ENCODE results near the gene NUP160.
"Not testable (repeated sequence)": the region's sequence is repeated elsewhere in the genome, so short reads cannot be mapped to it uniquely, and the experiment has no call there.

NUP160 gene

DNA sequence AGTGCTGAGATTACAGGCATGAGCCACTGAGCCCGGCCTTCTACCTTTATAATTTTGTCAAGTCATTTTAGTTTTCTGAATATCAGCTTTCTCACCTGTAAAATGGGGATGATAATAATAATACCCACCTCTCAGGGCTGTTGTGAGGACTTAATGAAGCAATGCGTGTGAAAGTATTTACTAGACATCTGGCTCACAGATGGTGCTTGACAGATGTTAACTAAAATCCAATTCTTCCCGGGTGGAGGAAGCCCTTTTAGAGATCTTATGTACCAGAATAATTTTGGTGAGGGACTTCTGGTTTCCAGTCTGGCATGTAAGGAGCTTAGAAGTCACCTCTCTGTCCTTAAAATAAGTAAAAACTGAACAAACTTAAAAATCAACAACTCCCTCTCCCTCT, 43.7 kb upstream of the NUP160 start:
- Histone ChIP-seq H3K9me3 (ENCODE audit: insufficient read depth, low read length) (no peaks in the 10 kb centered on the region), H3K4me3 (ENCODE audit: insufficient read depth, low read length, poor library complexity, severe bottlenecking) (no peak overlapping the region), H3K27me3 (ENCODE audit: low read length) (no peaks in the 10 kb centered on the region), H3K36me3 (ENCODE audit: low read length) (no peaks in the 10 kb centered on the region), H3K4me2 (ENCODE audit: low read depth, low read length, poor library complexity, severe bottlenecking) (no peak overlapping the region), H3K79me2 (ENCODE audit: insufficient read depth, low read length) (no peaks in the 10 kb centered on the region), H3F3A (ENCODE audit: insufficient read depth) (no peaks in the 10 kb centered on the region), H3K27ac (ENCODE audit: low read depth, low read length) (no peak overlapping the region), H2AFZ (ENCODE audit: low read depth, low read length, severe bottlenecking) (no peak overlapping the region), H3K9ac (ENCODE audit: low read length) (no peak overlapping the region), H3K9me2 (replicated peaks; ENCODE audit: insufficient read depth, low read length) (no peaks in the 10 kb centered on the region), H4K20me1 (ENCODE audit: low read depth, low read length) (no peaks in the 10 kb centered on the region)
- TF ChIP-seq, protein P1, sequence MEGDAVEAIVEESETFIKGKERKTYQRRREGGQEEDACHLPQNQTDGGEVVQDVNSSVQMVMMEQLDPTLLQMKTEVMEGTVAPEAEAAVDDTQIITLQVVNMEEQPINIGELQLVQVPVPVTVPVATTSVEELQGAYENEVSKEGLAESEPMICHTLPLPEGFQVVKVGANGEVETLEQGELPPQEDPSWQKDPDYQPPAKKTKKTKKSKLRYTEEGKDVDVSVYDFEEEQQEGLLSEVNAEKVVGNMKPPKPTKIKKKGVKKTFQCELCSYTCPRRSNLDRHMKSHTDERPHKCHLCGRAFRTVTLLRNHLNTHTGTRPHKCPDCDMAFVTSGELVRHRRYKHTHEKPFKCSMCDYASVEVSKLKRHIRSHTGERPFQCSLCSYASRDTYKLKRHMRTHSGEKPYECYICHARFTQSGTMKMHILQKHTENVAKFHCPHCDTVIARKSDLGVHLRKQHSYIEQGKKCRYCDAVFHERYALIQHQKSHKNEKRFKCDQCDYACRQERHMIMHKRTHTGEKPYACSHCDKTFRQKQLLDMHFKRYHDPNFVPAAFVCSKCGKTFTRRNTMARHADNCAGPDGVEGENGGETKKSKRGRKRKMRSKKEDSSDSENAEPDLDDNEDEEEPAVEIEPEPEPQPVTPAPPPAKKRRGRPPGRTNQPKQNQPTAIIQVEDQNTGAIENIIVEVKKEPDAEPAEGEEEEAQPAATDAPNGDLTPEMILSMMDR (IDR thresholded peaks at IDR 0.05; ENCODE audit: insufficient read depth, low read length, poor library complexity, severe bottlenecking) = no peak
- no peak for TF ChIP-seq EZH2phosphoT487 (conservative IDR thresholded peaks at IDR 0.05; ENCODE audit: low read length)

DNA sequence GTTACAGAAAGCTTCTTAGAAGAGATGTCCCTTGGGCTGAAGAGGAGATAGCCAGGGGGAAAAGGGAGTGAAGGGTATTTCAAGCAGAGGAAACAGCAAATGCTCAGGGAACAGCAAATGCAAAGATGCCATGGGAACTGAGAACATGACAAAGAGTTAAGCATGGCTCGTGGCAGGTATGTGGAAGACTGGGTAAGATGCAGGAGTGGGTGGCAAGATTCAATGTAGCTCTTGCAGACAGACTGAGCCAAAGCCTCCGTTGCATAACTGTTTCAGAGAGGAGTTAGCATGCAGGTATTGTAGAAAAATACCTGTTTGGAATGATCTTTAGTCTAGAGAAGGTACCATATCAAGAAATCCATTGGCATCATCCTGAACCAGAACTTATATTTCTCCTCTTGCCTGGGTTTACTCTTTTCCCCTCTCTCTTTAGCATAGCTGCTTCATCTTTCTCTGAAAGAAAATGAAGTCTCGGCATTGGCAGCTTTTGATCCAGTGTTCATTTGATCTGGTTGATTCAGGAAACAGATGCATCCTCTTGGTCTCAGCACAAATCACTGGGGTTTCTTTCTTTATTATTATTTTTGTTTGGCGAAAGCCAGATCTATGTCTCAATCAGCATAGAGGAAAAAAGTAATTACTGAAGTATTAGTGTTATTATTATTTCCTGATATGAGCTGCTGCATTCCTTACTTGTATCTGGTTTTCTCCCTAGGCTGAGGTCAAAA, 41.7 kb upstream of the NUP160 start:
- no peak overlapping the region for H3K4me3 ChIP-seq (ENCODE audit: insufficient read depth, low read length, poor library complexity, severe bottlenecking)
- no peak for TF ChIP-seq EZH2phosphoT487 (conservative IDR thresholded peaks at IDR 0.05; ENCODE audit: low read length)
- H3K9ac ChIP-seq (ENCODE audit: low read length) = no peak overlapping the region
- H3K36me3 ChIP-seq (ENCODE audit: low read length) = no peaks in the 10 kb centered on the region
- no peaks in the 10 kb centered on the region for H4K20me1 ChIP-seq (ENCODE audit: low read depth, low read length)
- no peaks in the 10 kb centered on the region for H3K9me3 ChIP-seq (ENCODE audit: insufficient read depth, low read length)
- no peak overlapping the region for H2AFZ ChIP-seq (ENCODE audit: low read depth, low read length, severe bottlenecking)
- no peaks in the 10 kb centered on the region for H3K27me3 ChIP-seq (ENCODE audit: low read length)
- H3K4me2 ChIP-seq (ENCODE audit: low read depth, low read length, poor library complexity, severe bottlenecking) = no peak overlapping the region
- H3F3A ChIP-seq (ENCODE audit: insufficient read depth) = no peaks in the 10 kb centered on the region
- no peaks in the 10 kb centered on the region for H3K79me2 ChIP-seq (ENCODE audit: insufficient read depth, low read length)
- no peak overlapping the region for H3K27ac ChIP-seq (ENCODE audit: low read depth, low read length)
- H3K9me2 ChIP-seq (replicated peaks; ENCODE audit: insufficient read depth, low read length) = no peaks in the 10 kb centered on the region

DNA sequence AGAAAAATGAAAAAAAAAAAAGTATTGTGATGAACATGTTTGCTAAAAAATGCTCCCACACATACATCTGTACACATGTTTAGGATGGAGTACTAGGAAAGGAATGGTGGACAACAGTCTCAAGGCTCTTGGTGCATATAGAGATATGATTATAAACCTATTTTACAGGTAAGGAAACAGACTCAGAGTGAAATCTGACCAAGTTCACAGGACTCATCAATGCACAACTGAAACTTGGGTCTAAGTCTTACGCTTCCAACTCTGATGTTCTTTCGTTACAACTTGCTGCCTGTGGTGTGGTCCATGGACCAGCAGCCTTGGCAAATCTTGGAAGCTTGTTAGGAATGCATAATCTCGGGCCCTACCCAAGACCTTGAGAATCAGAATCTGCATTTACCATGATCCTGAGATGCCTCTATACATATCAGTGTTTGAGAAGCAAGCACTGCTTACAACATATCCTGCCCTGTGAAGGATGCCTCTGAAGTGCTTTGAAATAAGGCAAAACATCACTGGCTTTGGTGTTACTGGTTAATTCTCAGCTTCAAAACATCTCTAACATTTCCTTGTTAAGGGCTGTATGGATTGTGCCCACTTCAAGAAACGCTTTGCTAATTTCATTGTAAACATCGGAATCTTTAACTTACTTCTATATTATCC, 39.9 kb upstream of the NUP160 start:
- Histone ChIP-seq H3K36me3 (ENCODE audit: low read length) (no peaks in the 10 kb centered on the region), H3F3A (ENCODE audit: insufficient read depth) (no peaks in the 10 kb centered on the region), H3K79me2 (ENCODE audit: insufficient read depth, low read length) (no peaks in the 10 kb centered on the region), H3K9ac (ENCODE audit: low read length) (no peak overlapping the region), H3K27ac (ENCODE audit: low read depth, low read length) (no peak overlapping the region), H3K9me3 (ENCODE audit: insufficient read depth, low read length) (no peaks in the 10 kb centered on the region), H3K4me2 (ENCODE audit: low read depth, low read length, poor library complexity, severe bottlenecking) (no peak overlapping the region), H4K20me1 (ENCODE audit: low read depth, low read length) (no peaks in the 10 kb centered on the region), H3K27me3 (ENCODE audit: low read length) (no peaks in the 10 kb centered on the region), H2AFZ (ENCODE audit: low read depth, low read length, severe bottlenecking) (no peak overlapping the region), H3K4me3 (ENCODE audit: insufficient read depth, low read length, poor library complexity, severe bottlenecking) (no peak overlapping the region), H3K9me2 (replicated peaks; ENCODE audit: insufficient read depth, low read length) (no peaks in the 10 kb centered on the region)
- TF ChIP-seq EZH2phosphoT487 (conservative IDR thresholded peaks at IDR 0.05; ENCODE audit: low read length) = no peak
- TF ChIP-seq, protein P1 (IDR thresholded peaks at IDR 0.05; ENCODE audit: insufficient read depth, low read length, poor library complexity, severe bottlenecking) = no peak

GRCh38 chr11:47886096-47886495, 37.9 kb upstream of the NUP160 start:
- Histone ChIP-seq H3F3A (ENCODE audit: insufficient read depth) (no peaks in the 10 kb centered on the region), H3K79me2 (ENCODE audit: insufficient read depth, low read length) (no peaks in the 10 kb centered on the region), H2AFZ (ENCODE audit: low read depth, low read length, severe bottlenecking) (no peak overlapping the region), H3K9me3 (ENCODE audit: insufficient read depth, low read length) (no peaks in the 10 kb centered on the region), H3K27ac (ENCODE audit: low read depth, low read length) (no peak overlapping the region), H4K20me1 (ENCODE audit: low read depth, low read length) (no peaks in the 10 kb centered on the region), H3K27me3 (ENCODE audit: low read length) (no peaks in the 10 kb centered on the region), H3K9me2 (replicated peaks; ENCODE audit: insufficient read depth, low read length) (no peaks in the 10 kb centered on the region), H3K4me2 (ENCODE audit: low read depth, low read length, poor library complexity, severe bottlenecking) (no peak overlapping the region), H3K4me3 (ENCODE audit: insufficient read depth, low read length, poor library complexity, severe bottlenecking) (no peak overlapping the region), H3K36me3 (ENCODE audit: low read length) (no peaks in the 10 kb centered on the region), H3K9ac (ENCODE audit: low read length) (no peak overlapping the region)
- TF ChIP-seq, protein P1 (IDR thresholded peaks at IDR 0.05; ENCODE audit: insufficient read depth, low read length, poor library complexity, severe bottlenecking) = no peak
- TF ChIP-seq EZH2phosphoT487 (conservative IDR thresholded peaks at IDR 0.05; ENCODE audit: low read length) = no peak

- H3K27me3 ChIP-seq (ENCODE audit: low read length) = not testable (repeated sequence)
Observed at GRCh38 chr11:47882437-47882836, 34.3 kb upstream of the NUP160 start.

More at GRCh38 chr11:47882437-47882836, 34.3 kb upstream of the NUP160 start:
- H2AFZ ChIP-seq (ENCODE audit: low read depth, low read length, severe bottlenecking); H3K9ac ChIP-seq (ENCODE audit: low read length); H3K27ac ChIP-seq (ENCODE audit: low read depth, low read length); H3K9me3 ChIP-seq (ENCODE audit: insufficient read depth, low read length); H3F3A ChIP-seq (ENCODE audit: insufficient read depth); H3K9me2 ChIP-seq (replicated peaks; ENCODE audit: insufficient read depth, low read length); H3K4me2 ChIP-seq (ENCODE audit: low read depth, low read length, poor library complexity, severe bottlenecking); H3K79me2 ChIP-seq (ENCODE audit: insufficient read depth, low read length); H4K20me1 ChIP-seq (ENCODE audit: low read depth, low read length); H3K4me3 ChIP-seq (ENCODE audit: insufficient read depth, low read length, poor library complexity, severe bottlenecking); H3K36me3 ChIP-seq (ENCODE audit: low read length): not testable (repeated sequence)

All from SU-DHL-6 (cell line).